ENCODE data around the gene PLEKHB1.
A peak's percentile ranks its signal among the peaks of the same experiment; 100 is the strongest.
"Not testable (repeated sequence)": the region's sequence is repeated elsewhere in the genome, so short reads cannot be mapped to it uniquely, and the experiment has no call there.

Gene PLEKHB1

GRCh38 chr11:73660497-73661034 lies 14.2 kb downstream of the PLEKHB1 start:
- H3K9ac ChIP-seq (ENCODE audit: low read depth, low read length) = no peak overlapping the region
- peak overlapping the region; percentile 92 for H3K4me2 ChIP-seq (ENCODE audit: low read length)
- no peaks in the 10 kb centered on the region for H3K27me3 ChIP-seq (ENCODE audit: control insufficient read depth, insufficient read depth, low read length)
- no peaks in the 10 kb centered on the region for H3K9me3 ChIP-seq (replicated peaks; ENCODE audit: low read length)
- H3K4me1 ChIP-seq (ENCODE audit: control insufficient read depth, insufficient read depth, low read length) = peaks cover 4% of the 10 kb centered on the region
- H3K4me3 ChIP-seq (ENCODE audit: low read length) = peak overlapping the region; percentile 67
- no peaks in the 10 kb centered on the region for H3K36me3 ChIP-seq (ENCODE audit: insufficient read depth, low read length)

DNA sequence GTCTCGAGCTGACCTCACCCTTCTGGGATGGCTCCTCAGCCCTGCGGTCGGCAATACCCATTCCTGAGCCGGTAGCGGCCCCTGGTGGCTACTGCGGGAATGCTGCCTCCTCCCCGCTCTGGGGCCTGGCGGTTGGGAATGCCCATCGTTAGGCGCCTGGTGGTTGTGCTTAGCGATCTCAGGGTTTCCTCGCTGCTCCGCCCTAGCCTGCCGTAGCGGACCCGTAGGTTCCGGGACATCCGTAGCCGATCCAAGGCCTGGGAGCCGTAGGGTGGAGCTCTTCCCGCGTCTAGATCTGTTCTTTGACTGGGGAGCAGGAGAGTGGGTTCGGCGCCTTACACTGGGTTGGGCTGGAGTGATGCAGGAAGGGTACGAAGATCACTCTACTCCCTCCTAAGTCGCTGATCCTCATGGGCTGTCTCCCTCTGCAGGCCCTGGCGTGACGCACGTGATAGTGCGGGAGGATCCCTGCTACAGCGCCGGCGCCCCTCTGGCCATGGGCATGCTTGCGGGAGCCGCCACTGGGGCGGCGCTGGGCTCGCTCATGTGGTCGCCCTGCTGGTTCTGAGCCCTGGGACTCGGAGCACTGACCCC lies 14.8 kb downstream of the PLEKHB1 start:
- no peaks in the 10 kb centered on the region for H3K27me3 ChIP-seq (ENCODE audit: control insufficient read depth, insufficient read depth, low read length)
- no peaks in the 10 kb centered on the region for H3K36me3 ChIP-seq (ENCODE audit: insufficient read depth, low read length)
- H3K9ac ChIP-seq (ENCODE audit: low read depth, low read length) = peak overlapping the region; percentile 68
- H3K4me2 ChIP-seq (ENCODE audit: low read length) = peak overlapping the region; percentile 92
- H3K4me3 ChIP-seq (ENCODE audit: low read length) = peak overlapping the region; percentile 67
- no peaks in the 10 kb centered on the region for H3K9me3 ChIP-seq (replicated peaks; ENCODE audit: low read length)
- peaks cover 4% of the 10 kb centered on the region for H3K4me1 ChIP-seq (ENCODE audit: control insufficient read depth, insufficient read depth, low read length)

DNA sequence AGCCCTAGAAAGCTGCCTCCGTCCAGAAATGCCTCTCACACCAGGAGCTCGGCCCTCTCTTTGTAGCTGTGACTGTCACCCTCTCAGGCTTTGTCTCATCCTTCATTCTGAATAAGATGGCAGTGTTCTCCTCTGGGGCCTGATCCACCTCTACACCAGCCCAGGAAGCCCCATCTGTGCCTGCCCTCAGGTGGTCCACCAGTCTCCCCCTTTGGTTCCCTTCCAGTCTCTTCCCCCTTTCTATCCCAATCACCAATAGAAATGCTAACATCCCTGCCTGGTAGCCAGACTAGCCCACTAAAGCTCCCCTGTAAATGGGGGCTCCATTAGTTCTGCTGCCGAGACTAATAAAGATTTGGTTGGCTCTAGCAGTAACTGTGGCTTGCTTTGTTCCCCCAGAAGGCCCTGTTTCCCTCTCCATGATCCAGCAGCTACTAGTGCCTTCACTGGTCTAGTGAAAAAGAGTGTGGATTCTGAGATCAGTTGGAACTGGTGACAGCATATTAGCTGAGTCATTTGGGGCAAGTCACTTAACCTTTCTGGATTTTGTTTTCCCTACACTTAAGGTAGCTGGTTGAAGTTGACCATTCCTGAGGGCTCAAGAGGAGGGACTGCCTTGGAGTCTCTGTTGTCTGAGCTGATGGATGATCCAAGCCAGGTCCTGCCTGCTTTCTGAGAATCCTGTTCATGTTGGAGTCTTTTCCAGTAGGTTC lies 16.2 kb downstream of the PLEKHB1 start:
- no peak overlapping the region for H3K4me3 ChIP-seq (ENCODE audit: low read length)
- peaks cover 4% of the 10 kb centered on the region for H3K4me1 ChIP-seq (ENCODE audit: control insufficient read depth, insufficient read depth, low read length)
- no peaks in the 10 kb centered on the region for H3K27me3 ChIP-seq (ENCODE audit: control insufficient read depth, insufficient read depth, low read length)
- H3K9me3 ChIP-seq (replicated peaks; ENCODE audit: low read length) = no peaks in the 10 kb centered on the region
- no peak overlapping the region for H3K4me2 ChIP-seq (ENCODE audit: low read length)
- H3K36me3 ChIP-seq (ENCODE audit: insufficient read depth, low read length) = no peaks in the 10 kb centered on the region
- H3K9ac ChIP-seq (ENCODE audit: low read depth, low read length) = no peak overlapping the region

DNA sequence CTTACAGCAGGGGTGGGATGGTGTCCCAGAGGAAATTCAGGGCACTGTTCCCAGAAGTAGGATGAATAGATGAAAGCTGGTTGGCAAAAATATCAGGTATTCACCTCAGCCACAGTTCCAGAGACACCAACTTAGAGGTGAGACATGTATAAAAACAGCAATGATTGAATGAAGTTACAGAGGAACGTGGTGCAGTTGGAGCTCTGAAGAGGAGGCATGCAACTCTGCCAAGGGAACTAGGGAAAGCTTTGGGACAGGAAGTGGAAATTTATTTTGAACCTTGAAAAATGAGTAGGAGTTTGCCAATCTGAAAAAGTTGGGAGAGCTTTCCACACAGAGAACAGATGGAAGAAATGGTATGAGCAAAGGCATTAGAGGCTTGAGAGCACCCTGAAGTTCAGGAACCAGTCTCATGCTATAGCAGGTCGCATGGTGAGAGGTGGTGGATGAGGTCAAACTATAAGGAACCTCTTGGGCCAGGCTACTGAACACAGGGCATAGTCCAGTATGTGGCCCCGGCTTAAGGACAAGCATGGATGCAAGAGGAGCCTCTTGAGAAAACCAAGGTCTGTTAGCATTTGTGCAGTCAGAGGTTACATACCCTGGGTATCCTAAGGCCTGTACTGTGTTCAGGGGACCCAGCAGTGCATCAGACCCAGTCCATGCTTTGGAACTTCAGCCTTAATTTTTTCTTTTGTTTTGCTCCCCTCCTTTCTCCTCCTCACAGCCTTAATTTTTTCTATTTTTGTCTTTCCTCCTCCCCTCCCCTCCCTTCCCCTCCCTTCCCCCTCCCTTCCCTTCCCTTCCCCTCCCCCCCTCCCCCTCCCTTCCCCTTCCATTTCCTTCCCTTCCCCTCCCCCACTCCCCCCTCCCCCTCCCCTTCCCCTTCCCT lies 17.5 kb downstream of the PLEKHB1 start:
- Histone ChIP-seq H3K27me3 (ENCODE audit: control insufficient read depth, insufficient read depth, low read length) (no peaks in the 10 kb centered on the region), H3K9me3 (replicated peaks; ENCODE audit: low read length) (no peaks in the 10 kb centered on the region), H3K9ac (ENCODE audit: low read depth, low read length) (no peak overlapping the region), H3K4me2 (ENCODE audit: low read length) (no peak overlapping the region), H3K4me3 (ENCODE audit: low read length) (no peak overlapping the region), H3K4me1 (ENCODE audit: control insufficient read depth, insufficient read depth, low read length) (peaks cover 4% of the 10 kb centered on the region), H3K36me3 (ENCODE audit: insufficient read depth, low read length) (no peaks in the 10 kb centered on the region)

DNA sequence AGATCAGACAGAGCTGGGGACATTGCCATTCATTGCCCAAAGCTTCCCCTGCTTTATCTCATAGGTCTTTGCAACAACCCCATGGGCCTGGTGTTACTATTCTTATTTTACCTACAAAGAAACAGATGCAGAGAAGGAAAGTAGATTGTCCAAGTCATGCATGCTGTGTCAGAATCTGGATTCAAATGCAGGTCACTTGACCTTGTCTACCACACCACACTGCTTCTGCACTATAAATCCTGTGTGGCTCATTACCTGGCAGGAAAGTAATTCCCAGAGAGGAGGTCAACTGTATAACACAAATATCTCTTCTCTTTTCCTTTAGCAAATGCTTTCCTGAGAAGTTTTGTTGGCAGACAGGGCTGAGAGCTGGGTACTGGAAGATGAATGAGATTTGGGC lies 18.5 kb downstream of the PLEKHB1 start:
- Histone ChIP-seq H3K9me3 (replicated peaks; ENCODE audit: low read length) (no peaks in the 10 kb centered on the region), H3K4me3 (ENCODE audit: low read length) (no peak overlapping the region), H3K9ac (ENCODE audit: low read depth, low read length) (no peak overlapping the region), H3K36me3 (ENCODE audit: insufficient read depth, low read length) (no peaks in the 10 kb centered on the region), H3K4me1 (ENCODE audit: control insufficient read depth, insufficient read depth, low read length) (peaks cover 4% of the 10 kb centered on the region), H3K27me3 (ENCODE audit: control insufficient read depth, insufficient read depth, low read length) (no peaks in the 10 kb centered on the region), H3K4me2 (ENCODE audit: low read length) (no peak overlapping the region)

GRCh38 chr11:73667891-73668290 lies 21.5 kb downstream of the PLEKHB1 start:
- Histone ChIP-seq H3K9ac (ENCODE audit: low read depth, low read length) (no peak overlapping the region), H3K36me3 (ENCODE audit: insufficient read depth, low read length) (no peaks in the 10 kb centered on the region), H3K4me2 (ENCODE audit: low read length) (no peak overlapping the region), H3K27me3 (ENCODE audit: control insufficient read depth, insufficient read depth, low read length) (no peaks in the 10 kb centered on the region), H3K4me1 (ENCODE audit: control insufficient read depth, insufficient read depth, low read length) (no peaks in the 10 kb centered on the region), H3K4me3 (ENCODE audit: low read length) (no peak overlapping the region), H3K9me3 (replicated peaks; ENCODE audit: low read length) (no peaks in the 10 kb centered on the region)

DNA sequence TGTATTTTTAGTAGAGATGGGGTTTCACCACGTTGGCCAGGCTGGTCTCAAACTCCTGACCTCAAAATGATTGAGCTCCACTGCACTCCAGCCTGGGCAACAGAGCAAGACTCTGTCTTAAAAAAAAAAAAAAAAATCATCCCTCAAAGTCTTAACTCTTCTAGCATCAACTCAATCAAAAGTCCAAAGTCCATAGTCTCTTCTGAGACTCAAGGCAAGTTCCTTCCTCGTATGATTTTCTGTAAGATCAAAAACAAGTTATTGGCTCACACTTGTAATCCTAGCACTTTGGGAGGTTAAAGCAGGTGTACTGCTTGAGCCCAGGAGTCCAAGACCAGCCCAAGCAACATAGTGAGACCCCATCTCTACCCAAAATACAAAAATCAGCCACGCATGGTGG lies 24.4 kb downstream of the PLEKHB1 start:
- H3K36me3 ChIP-seq (ENCODE audit: insufficient read depth, low read length) = peaks cover 4% of the 10 kb centered on the region
- H3K4me3 ChIP-seq (ENCODE audit: low read length) = no peak overlapping the region
- no peaks in the 10 kb centered on the region for H3K9me3 ChIP-seq (replicated peaks; ENCODE audit: low read length)
- H3K4me1 ChIP-seq (ENCODE audit: control insufficient read depth, insufficient read depth, low read length) = no peaks in the 10 kb centered on the region
- H3K9ac ChIP-seq (ENCODE audit: low read depth, low read length) = no peak overlapping the region
- H3K4me2 ChIP-seq (ENCODE audit: low read length) = no peak overlapping the region
- no peaks in the 10 kb centered on the region for H3K27me3 ChIP-seq (ENCODE audit: control insufficient read depth, insufficient read depth, low read length)

DNA sequence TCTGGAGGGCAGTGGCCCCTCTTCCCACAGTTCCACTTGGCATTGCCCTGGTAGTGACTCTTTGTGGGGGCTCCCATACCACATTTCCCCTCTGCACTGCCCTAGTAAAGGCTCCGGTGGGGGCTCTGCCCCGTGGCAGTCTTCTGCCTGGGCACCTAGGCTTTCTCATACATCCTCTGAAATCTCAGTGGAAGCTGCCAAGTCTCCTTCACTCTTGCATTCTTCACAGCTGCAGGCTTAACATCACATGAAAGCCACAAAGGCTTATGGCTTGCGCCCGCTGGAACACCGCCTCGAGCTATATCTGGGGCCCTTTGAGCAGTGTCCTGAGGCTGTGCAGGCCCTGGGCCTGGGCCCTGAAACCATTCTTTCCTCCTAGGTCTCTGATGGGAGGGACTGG lies 25.3 kb downstream of the PLEKHB1 start:
- Histone ChIP-seq H3K9me3 (replicated peaks; ENCODE audit: low read length) (no peaks in the 10 kb centered on the region), H3K36me3 (ENCODE audit: insufficient read depth, low read length) (peaks cover 4% of the 10 kb centered on the region), H3K4me2 (ENCODE audit: low read length) (no peak overlapping the region), H3K4me3 (ENCODE audit: low read length) (no peak overlapping the region), H3K9ac (ENCODE audit: low read depth, low read length) (no peak overlapping the region), H3K4me1 (ENCODE audit: control insufficient read depth, insufficient read depth, low read length) (no peaks in the 10 kb centered on the region), H3K27me3 (ENCODE audit: control insufficient read depth, insufficient read depth, low read length) (no peaks in the 10 kb centered on the region)

GRCh38 chr11:73676552-73676951 lies 30.2 kb downstream of the PLEKHB1 start:
- not testable (repeated sequence) for H3K4me1 ChIP-seq (ENCODE audit: control insufficient read depth, insufficient read depth, low read length); H3K4me2 ChIP-seq (ENCODE audit: low read length); H3K4me3 ChIP-seq (ENCODE audit: low read length); H3K9me3 ChIP-seq (replicated peaks; ENCODE audit: low read length); H3K27me3 ChIP-seq (ENCODE audit: control insufficient read depth, insufficient read depth, low read length); H3K9ac ChIP-seq (ENCODE audit: low read depth, low read length)
- peaks cover 22% of the 10 kb centered on the region for H3K36me3 ChIP-seq (ENCODE audit: insufficient read depth, low read length)

GRCh38 chr11:73680687-73681086 lies 34.3 kb downstream of the PLEKHB1 start:
- no peak overlapping the region for H3K4me2 ChIP-seq (ENCODE audit: low read length)
- no peak overlapping the region for H3K9ac ChIP-seq (ENCODE audit: low read depth, low read length)
- H3K4me3 ChIP-seq (ENCODE audit: low read length) = no peak overlapping the region
- no peaks in the 10 kb centered on the region for H3K4me1 ChIP-seq (ENCODE audit: control insufficient read depth, insufficient read depth, low read length)
- no peaks in the 10 kb centered on the region for H3K9me3 ChIP-seq (replicated peaks; ENCODE audit: low read length)
- H3K27me3 ChIP-seq (ENCODE audit: control insufficient read depth, insufficient read depth, low read length) = no peaks in the 10 kb centered on the region
- H3K36me3 ChIP-seq (ENCODE audit: insufficient read depth, low read length) = peaks cover 34% of the 10 kb centered on the region

- Histone ChIP-seq H3K9me3 (replicated peaks; ENCODE audit: low read length) (no peaks in the 10 kb centered on the region), H3K36me3 (ENCODE audit: insufficient read depth, low read length) (peaks cover 23% of the 10 kb centered on the region)
These were observed 47.6 kb downstream of the PLEKHB1 start for GRCh38 chr11:73693899-73694525.

More at GRCh38 chr11:73693899-73694525, 47.6 kb downstream of the PLEKHB1 start:
- H3K4me1 ChIP-seq (ENCODE audit: control insufficient read depth, insufficient read depth, low read length) = no peaks in the 10 kb centered on the region
- no peak overlapping the region for H3K4me3 ChIP-seq (ENCODE audit: low read length)
- no peaks in the 10 kb centered on the region for H3K27me3 ChIP-seq (ENCODE audit: control insufficient read depth, insufficient read depth, low read length)
- H3K4me2 ChIP-seq (ENCODE audit: low read length) = no peak overlapping the region
- H3K9ac ChIP-seq (ENCODE audit: low read depth, low read length) = no peak overlapping the region

Measured in skeletal muscle satellite cell (primary cell).